HepG2 (cell line): ENCODE results near the gene SDF2. TPM values are rescaled to one million over a fixed set of nuclear protein-coding genes. Genes with fewer than 3 reads are reported as not detected.
A peak's percentile ranks its signal among the peaks of the same experiment; 100 is the strongest.

Experiments used
- CCAR2 ChIP-seq: fragments of 200-400 bp; formaldehyde crosslinking; optimal IDR thresholded peaks from 2 replicates; pipeline ENCODE3; 2018; ENCODE audit warnings: low read depth, mild to moderate bottlenecking, low read length, moderate library complexity
- DDIT3 ChIP-seq: sonication (generic); formaldehyde crosslinking; IDR thresholded peaks from 2 replicates; pipeline ENCODE4 v1.4.0; 2020; ENCODE audit warnings: mild to moderate bottlenecking, missing genetic modification reagents
- EEA1 ChIP-seq: sonication (generic); formaldehyde crosslinking; IDR thresholded peaks from 2 replicates; pipeline ENCODE4 v1.5.1; 2020; ENCODE audit warnings: mild to moderate bottlenecking, missing genetic modification reagents, borderline replicate concordance
- FOXO1 ChIP-seq: sonication (generic); formaldehyde crosslinking; IDR thresholded peaks from 2 replicates; pipeline ENCODE4 v1.4.0; 2020; ENCODE audit warnings: missing genetic modification reagents
- HNRNPUL1 ChIP-seq: fragments of 200-400 bp; formaldehyde crosslinking; IDR thresholded peaks from 2 replicates; pipeline ENCODE4 v1.6.1; 2017; ENCODE audit warnings: low read depth, mild to moderate bottlenecking, low read length, moderate library complexity
- JARID2 ChIP-seq: sonication (generic); formaldehyde crosslinking; IDR thresholded peaks from 2 replicates; pipeline ENCODE4 v1.8.1; 2023; ENCODE audit warnings: missing genetic modification reagents, inconsistent platforms; ENCODE audit not compliant: insufficient replicate concordance
- MTERF4 ChIP-seq: sonication (generic); formaldehyde crosslinking; IDR thresholded peaks from 2 replicates; pipeline ENCODE4 v1.8.0; 2023; ENCODE audit warnings: mild to moderate bottlenecking, missing genetic modification reagents
- MXD4 ChIP-seq: IDR thresholded peaks from 2 replicates; pipeline ENCODE4 v1.6.1; 2016; ENCODE audit warnings: mild to moderate bottlenecking, missing biosample characterization, missing genetic modification reagents
- NCOA5 ChIP-seq: sonication (generic); formaldehyde crosslinking; IDR thresholded peaks from 2 replicates; pipeline ENCODE4 v1.4.0; 2020; ENCODE audit warnings: missing genetic modification reagents
- NR3C1 ChIP-seq: sonication (generic); formaldehyde crosslinking; IDR thresholded peaks from 2 replicates; pipeline ENCODE4 v1.4.0; 2020; ENCODE audit warnings: missing genetic modification reagents
- RBM39 ChIP-seq: fragments of 200-400 bp; formaldehyde crosslinking; IDR thresholded peaks from one replicate; pipeline ENCODE4 v1.6.1; 2018; ENCODE audit warnings: antibody characterized with exemption, mild to moderate bottlenecking, low read depth, low read length; ENCODE audit not compliant: poor library complexity, severe bottlenecking
- SMAD1 ChIP-seq: sonication (generic); formaldehyde crosslinking; IDR thresholded peaks from 2 replicates; pipeline ENCODE4 v1.4.0; 2020; ENCODE audit warnings: missing genetic modification reagents, low read depth, mild to moderate bottlenecking, borderline replicate concordance
- THAP8 ChIP-seq: sonication (generic); formaldehyde crosslinking; IDR thresholded peaks from 2 replicates; pipeline ENCODE4 v1.5.1; 2020; ENCODE audit warnings: missing genetic modification reagents, mild to moderate bottlenecking, borderline replicate concordance
- ZBTB8A ChIP-seq: sonication (generic); formaldehyde crosslinking; IDR thresholded peaks from 2 replicates; pipeline ENCODE4 v1.4.0; 2020; ENCODE audit warnings: mild to moderate bottlenecking, low read depth, missing genetic modification reagents, borderline replicate concordance
- ZFP36L1 ChIP-seq: sonication (generic); formaldehyde crosslinking; IDR thresholded peaks from 2 replicates; pipeline ENCODE4 v1.8.0; 2022; ENCODE audit warnings: mild to moderate bottlenecking, missing genetic modification reagents, moderate library complexity
- ZFP91 ChIP-seq: sonication (generic); formaldehyde crosslinking; IDR thresholded peaks from 2 replicates; pipeline ENCODE4 v1.9.0; 2022; ENCODE audit warnings: missing genetic modification reagents, mild to moderate bottlenecking, borderline replicate concordance
- ZNF24 ChIP-seq: fragments of 450-650 bp; IDR thresholded peaks from 2 replicates; pipeline ENCODE4 v1.6.1; 2017; ENCODE audit warnings: antibody characterized with exemption, mild to moderate bottlenecking
- ZNF264 ChIP-seq: sonication (generic); formaldehyde crosslinking; IDR thresholded peaks from 2 replicates; pipeline ENCODE4 v1.4.0; 2020; ENCODE audit warnings: missing genetic modification reagents
- ZNF331 ChIP-seq: sonication (generic); formaldehyde crosslinking; IDR thresholded peaks from 2 replicates; pipeline ENCODE4 v1.4.0; 2020; ENCODE audit warnings: missing genetic modification reagents
- ZNF790 ChIP-seq: sonication (generic); formaldehyde crosslinking; IDR thresholded peaks from 2 replicates; pipeline ENCODE4 v1.8.0; 2022; ENCODE audit warnings: missing genetic modification reagents, mild to moderate bottlenecking, borderline replicate concordance
- polyA plus RNA-seq, 8 experiments: library from polyadenylated mRNA; depleted of rRNA in 3 of 8; stranded (reverse) in 7 of 8; unstranded in 1 of 8; fragments of >200 nt; fragmentation: Illumina TruSeq in 4 of 8; extraction: Trizol in 4 of 8; gene quantifications; 2 replicates each; pipeline versions ENCODE4 v1.2.1 to v1.2.3, GENCODE V29; 2011 to 2016; ENCODE audit warnings: low read depth in 4 of 8, missing spikeins in 1 of 8, mixed read lengths in 1 of 8; ENCODE audit not compliant: insufficient read depth in 1 of 8
- total RNA-seq, 5 experiments: library from RNA; depleted of rRNA; stranded (reverse); fragments of >200 nt; fragmentation: Illumina TruSeq; extraction: Trizol; gene quantifications; 2 replicates each; pipeline ENCODE4 v1.2.3, GENCODE V29; 2016; ENCODE audit warnings: low read depth in 1 of 5
- TF ChIP-seq, protein P1 (sequence below): sonication (generic); formaldehyde crosslinking; IDR thresholded peaks from 2 replicates; pipeline ENCODE4 v1.5.1; 2020; ENCODE audit warnings: mild to moderate bottlenecking, missing genetic modification reagents, borderline replicate concordance
- TF ChIP-seq, protein P2 (sequence below): sonication (generic); formaldehyde crosslinking; IDR thresholded peaks from 2 replicates; pipeline ENCODE4 v1.4.0; 2020; ENCODE audit warnings: missing genetic modification reagents

The SDF2 gene
- total and polyA plus RNA-seq, 2 of the 13 experiments (the other 11 are each of a cell fraction or from before 2014, with no cell fraction given): 58.2 to 58.4 TPM

DNA sequence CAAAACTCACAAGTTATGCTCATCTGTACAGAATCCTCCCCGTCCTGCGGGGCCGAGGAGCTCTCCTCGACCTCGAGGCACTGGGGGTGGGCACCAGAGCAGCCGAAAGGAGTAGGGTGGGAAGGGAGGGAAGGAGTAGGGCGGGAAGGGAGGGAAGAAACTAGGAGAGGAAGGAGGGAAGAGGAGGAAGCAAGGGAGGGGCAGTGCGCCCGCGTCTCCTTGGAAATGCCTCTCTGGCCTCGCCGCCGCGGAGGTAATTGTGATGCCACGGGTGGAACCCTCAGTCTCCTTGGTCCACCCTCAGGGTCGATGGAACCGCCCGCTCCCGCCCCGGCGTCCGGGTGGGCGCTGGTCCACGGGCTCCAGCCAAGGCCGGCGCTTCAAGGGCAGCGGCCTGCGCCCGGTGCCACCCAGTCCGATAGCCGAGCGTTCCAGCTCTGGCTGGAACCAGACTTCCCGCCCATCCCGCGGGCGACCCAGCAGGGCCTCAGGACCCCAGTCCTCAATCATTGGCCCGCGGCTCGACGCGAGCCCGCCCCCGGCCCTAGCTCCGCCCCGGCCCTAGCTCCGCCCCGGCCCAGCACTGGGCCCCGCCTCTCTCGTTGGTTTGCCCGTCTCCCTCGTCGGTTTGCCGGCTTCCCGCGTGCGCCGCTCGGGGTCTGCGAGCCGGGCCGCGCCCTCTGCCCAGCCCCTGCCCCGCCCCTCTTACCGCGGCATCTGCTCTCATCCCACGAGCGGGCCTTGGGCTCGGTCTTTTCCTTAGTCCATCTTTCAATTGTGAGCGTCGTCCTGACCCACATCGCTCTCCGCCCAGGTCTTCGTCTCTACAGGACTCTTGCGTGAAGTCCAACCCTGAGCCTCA lies 49.4 kb upstream of the SDF2 start (continued):
- TF ChIP-seq ZBTB8A: no peak; the same call in 1 of the 2 replicates
- no peak for TF ChIP-seq DDIT3 (CRISPR knock-in tag)
- TF ChIP-seq ZNF264 (CRISPR knock-in tag): 0 out of 2 replicates have a peak, but pooled peaks have one; percentile 13
- TF ChIP-seq MXD4 (CRISPR knock-in tag): no peak; the same call in 1 of the 2 replicates
- TF ChIP-seq ZFP36L1 (CRISPR knock-in tag): peak; percentile 46; the same call in 1 of the 2 replicates
- no peak for TF ChIP-seq THAP8 (CRISPR knock-in tag)
- TF ChIP-seq NR3C1 (CRISPR knock-in tag): no peak
- peak; percentile 61; the same call in 1 of the 2 replicates for TF ChIP-seq ZFP91 (CRISPR knock-in tag)
- TF ChIP-seq EEA1 (CRISPR knock-in tag): no peak; the same call in 1 of the 2 replicates
- TF ChIP-seq JARID2 (CRISPR knock-in tag): no peak
- TF ChIP-seq SMAD1 (CRISPR knock-in tag): no peak
- TF ChIP-seq, protein P1, sequence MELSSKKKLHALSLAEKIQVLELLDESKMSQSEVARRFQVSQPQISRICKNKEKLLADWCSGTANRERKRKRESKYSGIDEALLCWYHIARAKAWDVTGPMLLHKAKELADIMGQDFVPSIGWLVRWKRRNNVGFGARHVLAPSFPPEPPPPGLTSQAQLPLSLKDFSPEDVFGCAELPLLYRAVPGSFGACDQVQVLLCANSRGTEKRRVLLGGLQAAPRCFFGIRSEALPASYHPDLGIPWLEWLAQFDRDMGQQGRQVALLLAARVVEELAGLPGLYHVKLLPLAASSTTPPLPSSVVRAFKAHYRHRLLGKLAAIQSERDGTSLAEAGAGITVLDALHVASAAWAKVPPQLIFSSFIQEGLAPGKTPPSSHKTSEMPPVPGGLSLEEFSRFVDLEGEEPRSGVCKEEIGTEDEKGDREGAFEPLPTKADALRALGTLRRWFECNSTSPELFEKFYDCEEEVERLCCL (CRISPR knock-in tag): no peak
- no peak for TF ChIP-seq HNRNPUL1
- TF ChIP-seq ZNF24: no peak
- no peak for TF ChIP-seq MTERF4
- TF ChIP-seq, protein P2, sequence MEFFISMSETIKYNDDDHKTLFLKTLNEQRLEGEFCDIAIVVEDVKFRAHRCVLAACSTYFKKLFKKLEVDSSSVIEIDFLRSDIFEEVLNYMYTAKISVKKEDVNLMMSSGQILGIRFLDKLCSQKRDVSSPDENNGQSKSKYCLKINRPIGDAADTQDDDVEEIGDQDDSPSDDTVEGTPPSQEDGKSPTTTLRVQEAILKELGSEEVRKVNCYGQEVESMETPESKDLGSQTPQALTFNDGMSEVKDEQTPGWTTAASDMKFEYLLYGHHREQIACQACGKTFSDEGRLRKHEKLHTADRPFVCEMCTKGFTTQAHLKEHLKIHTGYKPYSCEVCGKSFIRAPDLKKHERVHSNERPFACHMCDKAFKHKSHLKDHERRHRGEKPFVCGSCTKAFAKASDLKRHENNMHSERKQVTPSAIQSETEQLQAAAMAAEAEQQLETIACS (CRISPR knock-in tag): peak; percentile 33; the same call in 1 of the 2 replicates
- no peak for TF ChIP-seq NCOA5 (CRISPR knock-in tag)
- no peak; the same call in 1 of the 2 replicates for TF ChIP-seq ZNF790 (CRISPR knock-in tag)
- TF ChIP-seq FOXO1 (CRISPR knock-in tag): peak; percentile 38; the same call in 1 of the 2 replicates
- TF ChIP-seq RBM39: peak; percentile 25
- no peak for TF ChIP-seq CCAR2
- 0 out of 2 replicates have a peak, but pooled peaks have one; percentile 40 for TF ChIP-seq ZNF331 (CRISPR knock-in tag)
